HEK293T (cell line): ENCODE data around the gene CYREN.

Source experiments
- ARNT ChIP-seq: fragments of 450-650 bp; IDR thresholded peaks from 2 replicates; pipeline ENCODE4 v1.6.1; 2017; ENCODE audit warnings: mild to moderate bottlenecking
- BHLHE40 ChIP-seq: fragments of 450-650 bp; IDR thresholded peaks from 2 replicates; pipeline ENCODE4 v1.6.1; 2016; ENCODE audit warnings: mild to moderate bottlenecking, moderate library complexity, borderline replicate concordance
- CTBP1 ChIP-seq: fragments of 450-650 bp; IDR thresholded peaks from 2 replicates; pipeline ENCODE4 v1.6.1; 2016; ENCODE audit warnings: borderline replicate concordance
- ELF4 ChIP-seq: fragments of 450-650 bp; IDR thresholded peaks from 2 replicates; pipeline ENCODE4 v1.6.1; 2017; ENCODE audit warnings: antibody characterized with exemption
- FOXA1 ChIP-seq: fragments of 450-650 bp; IDR thresholded peaks from 2 replicates; pipeline ENCODE4 v1.6.1; 2016; ENCODE audit warnings: mild to moderate bottlenecking
- FOXK2 ChIP-seq: fragments of 450-650 bp; IDR thresholded peaks from 2 replicates; pipeline ENCODE4 v1.6.1; 2016; ENCODE audit warnings: mild to moderate bottlenecking
- FOXM1 ChIP-seq: fragments of 450-650 bp; IDR thresholded peaks from 2 replicates; pipeline ENCODE4 v1.6.1; 2017; ENCODE audit warnings: mild to moderate bottlenecking, borderline replicate concordance
- L3MBTL2 ChIP-seq: fragments of 450-650 bp; conservative IDR thresholded peaks from 2 replicates; pipeline ENCODE4 v1.6.1; 2016; ENCODE audit warnings: mild to moderate bottlenecking
- NFRKB ChIP-seq: fragments of 450-650 bp; IDR thresholded peaks from 2 replicates; pipeline ENCODE4 v1.6.1; 2016; ENCODE audit warnings: mild to moderate bottlenecking, moderate library complexity
- PKNOX1 ChIP-seq: fragments of 450-650 bp; IDR thresholded peaks from 2 replicates; pipeline ENCODE4 v1.6.1; 2016
- SP1 ChIP-seq: fragments of 450-650 bp; IDR thresholded peaks from 2 replicates; pipeline ENCODE4 v1.6.1; 2017
- SUZ12 ChIP-seq: fragments of 450-650 bp; IDR thresholded peaks from 2 replicates; pipeline ENCODE4 v1.6.1; 2016; ENCODE audit warnings: mild to moderate bottlenecking
- ZNF384 ChIP-seq: fragments of 450-650 bp; IDR thresholded peaks from 2 replicates; pipeline ENCODE4 v1.6.1; 2016

GRCh38 chr7:135183478-135183877 is 13.0 kb upstream of the CYREN start:
- TF ChIP-seq ARNT (no peak), ELF4 (no peak), PKNOX1 (no peak), FOXM1 (no peak), FOXK2 (no peak), ZNF384 (no peak), L3MBTL2 (no peak), SP1 (no peak), SUZ12 (no peak), BHLHE40 (no peak), CTBP1 (no peak), NFRKB (no peak), FOXA1 (no peak)
